COLO829 (cell line): ENCODE measurements around the gene ZDHHC18.
A peak's percentile ranks its signal among the peaks of the same experiment; 100 is the strongest.

ENCODE experiments used
- DNase-seq: peaks from one replicate; pipeline ENCODE4 v3.0.0; 2012; ENCODE audit warnings: low spot score

ZDHHC18 gene

GRCh38 chr1:26826261-26827105, at the start of gene ZDHHC18:
Gene ZDHHC18, plus strand, starts transcription at chr1:26826688. Its CDS starts 117 bp downstream, at chr1:26826805.
- DNase-seq: peak; percentile 37

GRCh38 chr1:26779098-26779668, 47.3 kb upstream of the ZDHHC18 start:
- no peak for DNase-seq

GRCh38 chr1:26780344-26780957, 46.0 kb upstream of the ZDHHC18 start:
- no peak for DNase-seq

- no peak for DNase-seq
Observed at GRCh38 chr1:26781206-26781825, 45.2 kb upstream of the ZDHHC18 start.

- no peak for DNase-seq
Observed at GRCh38 chr1:26782521-26783212, 43.8 kb upstream of the ZDHHC18 start.

GRCh38 chr1:26783646-26784022, 42.9 kb upstream of the ZDHHC18 start:
- no peak for DNase-seq

- DNase-seq: no peak
Observed at GRCh38 chr1:26784023-26784871, 42.2 kb upstream of the ZDHHC18 start.

- no peak for DNase-seq
Observed at GRCh38 chr1:26784886-26785285, 41.6 kb upstream of the ZDHHC18 start.

- DNase-seq: no peak
Observed at GRCh38 chr1:26785611-26786436, 40.7 kb upstream of the ZDHHC18 start.

GRCh38 chr1:26786437-26787380, 39.8 kb upstream of the ZDHHC18 start:
- peak; percentile 65 for DNase-seq

- no peak for DNase-seq
Observed at GRCh38 chr1:26787381-26787705, 39.1 kb upstream of the ZDHHC18 start.

GRCh38 chr1:26787706-26788514, 38.6 kb upstream of the ZDHHC18 start, which contains the start of gene PIGV:
Gene PIGV, plus strand, starts transcription at chr1:26787950. Its CDS starts 2,866 bp downstream, at chr1:26790816.
- peak; percentile 79 for DNase-seq

- no peak for DNase-seq
Observed at GRCh38 chr1:26788515-26788785, 38.0 kb upstream of the ZDHHC18 start.

GRCh38 chr1:26788836-26789611, 37.5 kb upstream of the ZDHHC18 start:
- DNase-seq: peak; percentile 71

- no peak for DNase-seq
Observed at GRCh38 chr1:26789612-26789865, 36.9 kb upstream of the ZDHHC18 start.

- DNase-seq: no peak
Observed at GRCh38 chr1:26789931-26790330, 36.6 kb upstream of the ZDHHC18 start.

- DNase-seq: no peak
Observed at GRCh38 chr1:26790551-26790953, 35.9 kb upstream of the ZDHHC18 start.

GRCh38 chr1:26791148-26791547, 35.3 kb upstream of the ZDHHC18 start:
- DNase-seq: no peak
